VCaP (cell line): ENCODE results near the gene SMIM32.

ENCODE experiments used
- H3K27ac ChIP-seq: fragments of 450-650 bp; 2 replicates; pipeline ENCODE4 v1.5.1; 2017
- TF ChIP-seq, protein P1 (sequence below): fragments of 450-650 bp; conservative IDR thresholded peaks from 2 replicates; pipeline ENCODE4 v1.5.1; 2017; ENCODE audit warnings: mild to moderate bottlenecking, moderate library complexity

SMIM32 gene

DNA sequence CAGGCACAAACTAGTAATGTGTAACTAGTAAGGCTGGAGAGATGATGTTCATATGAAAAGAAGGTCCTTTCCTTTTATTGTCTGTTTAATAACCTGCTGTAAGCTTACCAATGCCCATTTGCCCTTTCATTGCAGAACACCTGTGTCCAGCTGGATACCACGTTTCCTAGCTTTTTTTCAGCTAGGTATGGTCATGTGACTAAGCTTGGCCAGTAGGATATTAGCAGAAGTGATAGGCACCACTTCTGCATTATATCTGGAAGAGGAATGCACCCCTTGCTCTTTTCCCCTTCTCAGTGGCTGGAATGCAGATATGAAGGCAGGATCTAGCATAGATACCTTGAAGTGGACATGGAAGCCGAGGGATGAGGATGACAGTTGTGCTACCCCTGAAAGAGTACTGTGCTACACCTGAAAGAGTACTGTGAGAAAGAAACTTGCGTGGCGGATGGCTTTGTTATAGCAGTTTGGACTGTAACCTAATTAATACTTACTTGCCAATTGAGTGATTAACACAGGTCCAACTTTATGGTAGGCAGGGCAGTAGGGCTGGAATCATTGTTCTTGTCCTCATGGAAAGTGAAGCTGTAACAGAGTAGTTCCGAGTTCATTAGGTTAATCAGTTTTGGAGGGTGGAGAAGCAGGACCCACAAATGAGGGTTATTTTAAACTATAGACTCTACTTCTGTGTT lies 6.8 kb downstream of the SMIM32 start:
- TF ChIP-seq, protein P1, sequence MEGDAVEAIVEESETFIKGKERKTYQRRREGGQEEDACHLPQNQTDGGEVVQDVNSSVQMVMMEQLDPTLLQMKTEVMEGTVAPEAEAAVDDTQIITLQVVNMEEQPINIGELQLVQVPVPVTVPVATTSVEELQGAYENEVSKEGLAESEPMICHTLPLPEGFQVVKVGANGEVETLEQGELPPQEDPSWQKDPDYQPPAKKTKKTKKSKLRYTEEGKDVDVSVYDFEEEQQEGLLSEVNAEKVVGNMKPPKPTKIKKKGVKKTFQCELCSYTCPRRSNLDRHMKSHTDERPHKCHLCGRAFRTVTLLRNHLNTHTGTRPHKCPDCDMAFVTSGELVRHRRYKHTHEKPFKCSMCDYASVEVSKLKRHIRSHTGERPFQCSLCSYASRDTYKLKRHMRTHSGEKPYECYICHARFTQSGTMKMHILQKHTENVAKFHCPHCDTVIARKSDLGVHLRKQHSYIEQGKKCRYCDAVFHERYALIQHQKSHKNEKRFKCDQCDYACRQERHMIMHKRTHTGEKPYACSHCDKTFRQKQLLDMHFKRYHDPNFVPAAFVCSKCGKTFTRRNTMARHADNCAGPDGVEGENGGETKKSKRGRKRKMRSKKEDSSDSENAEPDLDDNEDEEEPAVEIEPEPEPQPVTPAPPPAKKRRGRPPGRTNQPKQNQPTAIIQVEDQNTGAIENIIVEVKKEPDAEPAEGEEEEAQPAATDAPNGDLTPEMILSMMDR: no peak
- peak overlapping the region; percentile 23; the same call in 1 of the 2 replicates for H3K27ac ChIP-seq

DNA sequence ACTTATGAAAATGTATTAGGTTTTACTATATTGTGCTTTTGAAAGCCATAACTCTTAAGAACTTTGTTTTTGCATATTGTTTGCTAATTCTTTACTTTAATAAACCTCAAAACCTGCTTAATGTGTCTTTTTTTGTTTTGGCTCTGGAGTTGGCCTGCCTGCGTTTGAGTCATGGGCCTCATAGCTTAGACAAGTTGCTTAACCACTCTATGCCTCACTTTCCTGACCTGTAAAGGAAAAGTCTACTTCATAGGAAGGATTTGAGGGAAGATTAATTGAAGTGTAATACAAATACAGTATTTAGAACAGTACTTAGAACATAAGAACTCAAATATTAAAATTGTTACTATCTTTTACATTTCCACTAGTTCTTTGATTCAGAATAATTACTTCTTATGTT lies 10.3 kb downstream of the SMIM32 start:
- H3K27ac ChIP-seq: no peak overlapping the region
- TF ChIP-seq, protein P1: no peak

DNA sequence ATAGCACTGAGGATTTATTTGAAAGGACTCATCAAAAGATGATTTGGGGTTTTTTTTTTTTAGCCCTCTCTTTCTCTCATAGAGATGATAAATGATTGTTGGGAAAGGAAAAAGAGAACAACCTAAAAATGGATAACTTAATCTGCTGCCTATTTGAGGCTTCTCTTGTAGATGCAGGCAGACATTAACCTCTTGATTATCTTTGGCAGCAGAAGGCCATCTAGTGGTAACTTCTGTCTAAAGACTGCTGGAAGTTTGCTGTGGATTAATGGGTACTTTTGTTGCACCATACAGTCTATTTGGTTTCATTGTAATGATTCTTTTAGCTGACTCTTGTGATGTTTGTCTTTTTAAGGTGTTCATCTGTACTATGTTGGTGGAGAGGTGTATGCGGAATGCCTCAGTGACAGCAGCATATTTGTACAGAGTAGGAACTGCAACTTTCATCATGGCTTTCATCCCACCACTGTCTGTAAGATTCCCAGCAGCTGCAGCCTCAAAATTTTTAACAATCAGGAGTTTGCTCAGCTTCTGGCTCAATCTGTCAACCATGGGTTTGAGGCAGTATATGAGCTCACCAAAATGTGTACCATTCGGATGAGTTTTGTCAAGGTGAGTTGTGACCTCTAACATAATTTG lies 18.8 kb downstream of the SMIM32 start:
- TF ChIP-seq, protein P1: peak; percentile 84
- no peak overlapping the region for H3K27ac ChIP-seq

DNA sequence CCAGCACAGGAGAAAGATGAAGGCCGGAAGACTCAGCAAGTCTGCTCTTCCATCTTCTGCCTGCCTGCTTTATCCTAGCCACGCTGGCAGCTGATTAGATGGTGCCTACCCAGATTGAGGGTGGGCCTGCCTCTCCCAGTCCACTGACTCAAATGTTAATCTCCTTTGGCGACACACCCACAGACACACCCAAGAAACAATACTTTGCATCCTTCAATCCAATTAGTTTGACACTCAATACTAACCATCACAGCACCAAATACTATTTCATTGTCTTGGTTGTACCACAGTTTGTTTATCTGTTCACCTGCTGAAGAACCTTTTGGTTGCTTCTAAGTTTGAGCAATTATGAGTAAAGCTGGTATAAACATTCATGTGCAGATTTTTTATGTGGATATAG lies 23.7 kb downstream of the SMIM32 start:
- no peak overlapping the region for H3K27ac ChIP-seq
- TF ChIP-seq, protein P1: no peak

DNA sequence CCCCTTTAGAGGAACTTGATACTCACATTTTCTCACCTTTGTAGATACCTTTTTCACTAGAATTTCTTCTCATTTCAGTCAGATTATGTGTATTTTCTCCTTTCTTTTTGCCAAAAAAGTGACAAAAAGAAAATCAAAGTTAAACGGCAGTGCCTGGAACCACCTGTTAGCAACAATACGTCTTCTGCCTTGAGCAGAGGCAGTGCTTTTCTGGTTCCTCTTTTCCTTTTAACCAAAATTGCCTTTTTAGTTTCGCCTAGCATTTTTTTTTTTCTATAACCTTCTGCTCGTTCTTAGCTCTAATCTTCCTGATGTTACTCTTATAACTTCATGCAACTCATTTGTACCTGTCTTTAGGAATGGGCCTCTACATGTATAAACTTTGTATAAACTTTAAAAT lies 26.1 kb downstream of the SMIM32 start:
- TF ChIP-seq, protein P1: no peak
- no peak overlapping the region for H3K27ac ChIP-seq

DNA sequence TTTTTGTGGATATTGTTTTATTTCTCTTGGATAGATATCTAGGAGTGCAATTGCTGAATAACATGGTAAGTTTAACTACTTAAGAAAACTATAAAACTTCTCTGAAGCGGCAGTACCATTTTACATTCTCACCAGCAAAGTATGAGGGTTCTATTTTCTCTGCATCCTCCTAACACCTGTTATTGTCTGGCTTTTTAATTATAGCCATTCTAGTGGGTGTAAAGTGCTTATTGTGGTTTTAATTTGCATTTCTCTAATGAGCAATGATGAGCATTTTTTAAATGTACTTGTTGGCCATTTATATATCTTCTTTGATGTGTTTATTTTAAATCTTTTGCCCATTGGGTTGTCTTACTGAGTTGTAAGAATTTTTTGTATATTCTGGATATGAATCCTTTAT lies 28.7 kb downstream of the SMIM32 start:
- no peak overlapping the region for H3K27ac ChIP-seq
- TF ChIP-seq, protein P1: no peak

DNA sequence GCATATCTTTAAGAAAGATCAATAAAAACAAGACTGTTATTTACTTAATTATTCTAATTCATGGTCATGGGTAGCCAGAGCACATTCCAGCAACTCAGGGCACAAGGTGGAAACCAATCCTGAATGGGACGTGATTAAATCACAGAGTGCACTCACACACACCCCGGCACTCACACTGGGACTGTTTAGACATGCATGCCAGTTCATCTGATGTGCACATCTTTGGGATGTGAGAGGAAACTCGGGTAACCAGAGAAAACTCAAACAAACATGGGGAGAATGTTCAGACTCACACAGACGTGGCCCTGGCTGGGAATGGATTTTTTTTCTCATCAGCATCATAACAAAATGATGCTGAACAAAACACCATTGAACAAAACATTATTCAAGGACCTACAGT lies 31.0 kb downstream of the SMIM32 start:
- TF ChIP-seq, protein P1: no peak
- H3K27ac ChIP-seq: no peak overlapping the region
